Activated naive CD8-positive, alpha-beta T cell treated with anti-CD3 and anti-CD28 coated beads, Interleukin-2, amount 50 U/mL, for 24 hours (primary cell): Measurements from ENCODE around the gene CXCR6.

ENCODE experiments used
- ATAC-seq: fragments of 150-1000 bp; cut with Tn5 transposase; one replicate; pipeline ENCODE4 v1.10.0; 2021
- DNase-seq: peaks from one replicate; pipeline ENCODE4 v3.0.0; 2021
- H3K27ac Mint-ChIP-seq: one replicate; pipeline ENCODE4 v1.8.0; 2021; ENCODE audit warnings: mild to moderate bottlenecking, mixed read lengths
- H3K27me3 Mint-ChIP-seq: one replicate; pipeline ENCODE4 v1.8.0; 2021; ENCODE audit warnings: mixed read lengths
- H3K36me3 Mint-ChIP-seq: one replicate; pipeline ENCODE4 v1.8.0; 2021; ENCODE audit warnings: low read depth, mixed read lengths
- H3K4me1 Mint-ChIP-seq: one replicate; pipeline ENCODE4 v1.8.0; 2021; ENCODE audit warnings: mixed read lengths
- H3K4me3 Mint-ChIP-seq: one replicate; pipeline ENCODE4 v1.8.0; 2021; ENCODE audit warnings: mild to moderate bottlenecking, moderate library complexity, mixed read lengths
- H3K9me3 Mint-ChIP-seq: one replicate; pipeline ENCODE4 v1.8.0; 2021; ENCODE audit warnings: mixed read lengths

CXCR6 gene

DNA sequence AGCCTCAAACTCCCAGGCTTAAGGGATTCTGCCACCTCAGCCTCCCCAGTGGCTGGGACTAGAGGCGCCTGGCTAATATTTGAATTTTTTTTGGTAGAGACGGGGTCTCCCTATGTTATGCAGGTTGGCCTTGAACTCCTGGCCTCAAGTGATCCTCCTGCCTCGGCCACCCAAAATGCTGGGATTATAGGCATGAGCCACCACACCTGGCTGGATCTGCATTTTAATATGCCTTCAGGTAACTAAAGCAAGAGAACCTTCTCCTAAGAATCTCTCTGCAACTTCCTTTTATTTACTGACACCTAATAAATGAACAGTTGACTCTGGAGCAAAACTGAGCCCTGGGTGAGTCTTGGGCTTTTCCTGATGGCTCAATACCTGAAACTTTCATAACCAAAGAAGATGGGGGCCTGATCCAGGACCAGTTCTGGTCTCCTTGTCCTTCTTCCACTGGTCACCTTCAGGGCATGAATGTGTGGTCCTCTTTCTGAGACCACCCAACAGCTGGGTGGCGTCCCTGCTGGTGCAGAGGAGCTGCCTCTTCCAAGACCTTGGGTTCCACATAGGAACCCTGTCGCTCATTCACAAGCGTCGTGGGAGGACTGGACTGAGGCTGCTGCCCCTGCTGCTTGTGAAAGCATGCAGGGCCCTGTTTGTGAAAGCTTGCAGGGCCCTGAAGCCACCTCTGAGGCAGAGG, 28.8 kb upstream of the CXCR6 start:
- Mint-ChIP-seq H3K27me3 (peaks cover 45% of the 10 kb centered on the region), H3K4me3 (no peak overlapping the region), H3K36me3 (peaks cover 13% of the 10 kb centered on the region), H3K27ac (no peak overlapping the region), H3K9me3 (no peaks in the 10 kb centered on the region), H3K4me1 (peaks cover 34% of the 10 kb centered on the region)
- ATAC-seq = no peak
- DNase-seq = no peak

GRCh38 chr3:45915059-45915439, 28.2 kb upstream of the CXCR6 start:
- Mint-ChIP-seq H3K27ac (no peak overlapping the region), H3K9me3 (no peaks in the 10 kb centered on the region), H3K4me3 (peak overlapping the region; percentile 18), H3K36me3 (peaks cover 13% of the 10 kb centered on the region), H3K4me1 (peaks cover 34% of the 10 kb centered on the region), H3K27me3 (peaks cover 40% of the 10 kb centered on the region)
- ATAC-seq (no peak), DNase-seq (no peak)

GRCh38 chr3:45915518-45916231, 27.6 kb upstream of the CXCR6 start:
- H3K36me3 Mint-ChIP-seq = peaks cover 13% of the 10 kb centered on the region
- H3K27me3 Mint-ChIP-seq = peaks cover 36% of the 10 kb centered on the region
- peak; percentile 96 for ATAC-seq
- H3K4me1 Mint-ChIP-seq = peaks cover 34% of the 10 kb centered on the region
- peak overlapping the region; percentile 18 for H3K4me3 Mint-ChIP-seq
- peak; percentile 79 for DNase-seq
- H3K9me3 Mint-ChIP-seq = no peaks in the 10 kb centered on the region
- peak overlapping the region; percentile 69 for H3K27ac Mint-ChIP-seq

DNA sequence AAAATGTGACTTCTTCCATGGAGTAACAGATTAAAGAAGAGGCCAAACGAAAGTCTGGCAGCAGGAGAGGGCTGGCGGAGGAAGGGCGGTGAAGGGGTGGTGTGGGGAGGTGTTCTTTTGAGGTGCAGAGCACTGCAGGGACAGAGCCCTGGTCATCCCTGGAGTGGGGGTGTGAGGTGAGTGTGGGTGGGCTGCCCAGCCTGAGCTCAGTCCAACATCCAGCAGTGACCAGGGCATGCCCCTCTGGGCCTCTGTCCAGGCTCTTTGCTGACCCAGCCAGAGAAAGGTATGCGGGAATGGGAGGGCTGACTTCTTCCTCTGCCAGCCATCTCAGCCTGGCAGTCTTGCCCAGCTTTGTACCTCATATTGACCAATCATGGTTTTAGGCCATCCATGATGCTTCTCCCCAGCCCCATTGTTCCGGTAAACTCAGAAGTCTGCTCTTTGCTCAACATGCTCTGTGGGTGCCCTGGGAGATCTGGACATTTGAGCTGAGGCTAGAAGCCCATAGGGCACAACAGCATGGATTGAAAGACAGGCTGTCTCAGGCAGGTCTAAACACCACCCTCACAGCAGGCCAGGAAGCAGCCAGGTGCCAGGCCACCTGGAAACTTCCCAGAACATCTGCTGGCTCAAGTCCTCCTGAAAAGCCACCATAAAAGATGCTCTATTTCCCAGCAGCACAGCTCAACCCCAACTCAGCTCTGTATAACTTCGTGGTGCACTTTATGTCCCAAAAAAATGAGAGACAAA, 25.9 kb upstream of the CXCR6 start:
- ATAC-seq (no peak), DNase-seq (no peak)
- Mint-ChIP-seq H3K4me1 (peaks cover 42% of the 10 kb centered on the region), H3K36me3 (peaks cover 19% of the 10 kb centered on the region), H3K27ac (no peak overlapping the region), H3K4me3 (no peak overlapping the region), H3K27me3 (peaks cover 31% of the 10 kb centered on the region), H3K9me3 (no peaks in the 10 kb centered on the region)

DNA sequence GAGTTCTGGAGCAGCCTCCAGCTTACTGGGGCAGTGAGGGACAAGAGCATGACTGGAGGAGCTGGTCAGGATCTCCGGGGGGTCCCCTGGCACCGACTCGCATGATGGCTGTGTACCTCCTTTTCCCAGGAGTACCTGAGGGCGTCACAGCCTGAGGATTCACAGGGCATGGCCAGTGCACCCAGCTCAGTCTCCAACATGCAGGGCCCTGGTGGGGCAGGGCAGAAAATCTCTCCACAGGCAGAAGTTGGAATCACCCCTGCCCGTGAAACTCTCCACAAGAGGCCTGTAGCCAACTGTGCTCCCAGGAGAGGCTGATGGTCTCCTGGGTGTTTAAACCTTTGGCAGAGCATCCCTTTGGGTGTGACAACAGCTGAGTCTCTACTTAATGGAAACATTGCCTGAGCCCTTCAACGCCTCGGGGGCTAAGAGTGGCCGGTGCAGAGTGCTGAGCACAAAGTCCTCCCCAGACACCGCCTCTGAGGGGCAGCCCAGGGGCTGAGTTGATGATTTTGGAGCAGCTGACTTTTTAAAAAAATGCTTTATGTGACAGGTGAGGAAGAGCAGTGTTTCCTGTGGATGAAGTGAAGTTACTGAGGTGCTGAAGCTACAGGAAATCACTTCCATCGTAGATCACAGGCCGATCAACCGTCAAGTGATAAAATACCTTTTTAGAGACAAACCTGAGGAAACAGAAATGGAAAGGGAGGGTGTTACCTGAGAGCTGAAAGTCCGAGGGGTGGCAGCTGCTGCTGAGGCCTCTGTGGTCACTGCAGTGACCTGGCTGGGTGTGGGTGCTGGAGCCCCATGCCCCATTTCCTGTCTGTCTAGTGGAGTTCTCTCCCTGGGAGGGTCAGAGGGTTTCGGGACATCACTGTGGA, 21.9 kb upstream of the CXCR6 start:
- ATAC-seq = no peak
- H3K4me3 Mint-ChIP-seq = no peak overlapping the region
- no peak for DNase-seq
- peaks cover 24% of the 10 kb centered on the region for H3K4me1 Mint-ChIP-seq
- H3K9me3 Mint-ChIP-seq = no peaks in the 10 kb centered on the region
- no peak overlapping the region for H3K27ac Mint-ChIP-seq
- peaks cover 14% of the 10 kb centered on the region for H3K27me3 Mint-ChIP-seq
- peaks cover 40% of the 10 kb centered on the region for H3K36me3 Mint-ChIP-seq

DNA sequence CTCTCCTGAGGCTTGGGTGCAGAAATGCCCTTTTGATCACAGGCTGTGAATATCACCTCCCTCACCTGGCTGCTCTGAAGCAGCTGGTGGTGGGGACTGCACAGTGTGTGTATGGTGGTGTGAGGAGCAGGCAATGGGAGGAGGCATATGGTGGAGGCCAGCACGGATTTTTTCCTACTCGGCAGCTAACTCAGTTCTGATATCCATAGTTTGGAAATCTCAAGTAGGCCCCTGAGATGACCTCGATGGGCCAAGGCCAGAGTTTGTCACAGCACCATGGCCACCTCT, 21.3 kb upstream of the CXCR6 start:
- no peak for ATAC-seq
- Mint-ChIP-seq H3K27me3 (peaks cover 14% of the 10 kb centered on the region), H3K4me1 (peaks cover 20% of the 10 kb centered on the region), H3K36me3 (peaks cover 42% of the 10 kb centered on the region), H3K9me3 (no peaks in the 10 kb centered on the region), H3K27ac (no peak overlapping the region), H3K4me3 (no peak overlapping the region)
- DNase-seq = no peak

DNA sequence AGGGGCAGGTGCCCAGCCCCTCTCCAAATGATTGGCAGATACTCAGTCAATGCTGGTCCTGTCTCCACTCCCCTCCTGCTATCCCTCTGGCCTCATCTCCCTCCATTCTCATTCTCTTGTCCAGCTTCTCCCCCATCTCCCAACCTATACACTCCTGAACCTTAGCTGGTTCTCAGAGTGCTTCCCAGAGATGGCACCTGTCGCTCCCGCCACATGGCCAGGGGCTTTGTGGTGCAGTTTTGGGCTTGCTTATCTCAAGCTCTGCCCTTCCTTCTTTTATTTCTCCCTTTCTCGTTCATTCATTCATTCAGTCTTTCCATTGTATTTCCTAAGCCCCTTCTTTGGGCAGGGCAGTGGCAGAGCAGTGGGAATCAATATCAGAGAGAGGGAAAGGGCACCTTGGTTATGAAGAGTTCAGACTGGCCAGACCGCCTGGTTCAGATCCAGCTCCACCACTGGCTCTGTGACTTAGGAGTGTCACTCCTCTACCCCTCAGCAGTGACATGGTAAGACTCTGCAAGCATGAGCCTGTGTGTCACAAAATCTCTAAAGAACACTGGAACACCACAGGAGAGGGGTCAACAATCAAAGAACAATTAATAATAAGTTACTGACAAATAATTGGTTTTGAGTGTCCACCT, 20.2 kb upstream of the CXCR6 start:
- Mint-ChIP-seq H3K4me1 (peaks cover 20% of the 10 kb centered on the region), H3K27me3 (peaks cover 14% of the 10 kb centered on the region), H3K36me3 (peaks cover 49% of the 10 kb centered on the region), H3K27ac (no peak overlapping the region), H3K4me3 (no peak overlapping the region), H3K9me3 (no peaks in the 10 kb centered on the region)
- ATAC-seq (no peak), DNase-seq (no peak)

DNA sequence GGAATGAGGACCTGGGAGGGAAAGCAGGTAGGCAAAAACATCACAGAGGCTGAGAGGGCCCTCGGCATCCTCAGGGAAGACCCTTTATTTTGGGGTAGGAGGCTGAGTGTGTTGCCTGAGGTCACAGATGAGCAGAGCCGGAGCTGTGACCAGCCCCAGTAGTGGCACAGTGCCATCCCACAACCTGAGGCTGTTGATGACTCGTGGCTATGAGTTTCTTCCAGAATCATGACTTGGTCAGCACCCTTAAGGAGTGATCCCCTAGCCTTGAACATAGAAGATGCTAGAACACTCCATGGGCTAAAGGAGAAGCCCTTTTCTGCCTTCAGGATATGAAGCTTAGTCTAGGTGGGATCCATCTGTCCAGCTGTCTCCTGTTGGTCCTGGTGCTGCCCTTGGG, 19.5 kb upstream of the CXCR6 start:
- H3K36me3 Mint-ChIP-seq = peaks cover 44% of the 10 kb centered on the region

DNA sequence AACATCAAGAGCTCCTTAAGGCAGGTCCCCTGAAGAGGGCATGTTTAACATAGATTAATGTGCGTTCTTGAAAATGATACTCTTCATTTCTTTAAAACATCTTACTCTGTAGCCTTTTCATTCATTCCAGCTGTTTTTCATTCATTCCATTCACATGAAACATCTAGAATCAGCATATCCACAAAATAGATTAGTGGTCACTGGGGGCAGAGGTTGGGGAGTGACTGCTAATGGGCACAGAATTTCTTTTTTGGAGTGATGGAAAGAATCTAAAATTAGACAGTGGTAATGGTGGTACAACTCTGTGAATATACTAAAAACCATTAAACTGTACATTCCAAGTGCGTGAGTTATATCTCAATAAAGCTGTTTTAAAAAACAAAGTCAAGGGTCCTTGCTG, 15.4 kb upstream of the CXCR6 start:
- Mint-ChIP-seq H3K4me3 (no peak overlapping the region), H3K36me3 (peaks cover 41% of the 10 kb centered on the region), H3K4me1 (peaks cover 2% of the 10 kb centered on the region), H3K27ac (no peak overlapping the region), H3K27me3 (no peaks in the 10 kb centered on the region), H3K9me3 (no peaks in the 10 kb centered on the region)
- DNase-seq (no peak), ATAC-seq (no peak)

More for the DNA sequence above, 19.5 kb upstream of the CXCR6 start:
- no peak for ATAC-seq
- Mint-ChIP-seq H3K27me3 (peaks cover 13% of the 10 kb centered on the region), H3K4me1 (peaks cover 14% of the 10 kb centered on the region), H3K27ac (no peak overlapping the region), H3K9me3 (no peaks in the 10 kb centered on the region), H3K4me3 (no peak overlapping the region)
- no peak for DNase-seq

DNA sequence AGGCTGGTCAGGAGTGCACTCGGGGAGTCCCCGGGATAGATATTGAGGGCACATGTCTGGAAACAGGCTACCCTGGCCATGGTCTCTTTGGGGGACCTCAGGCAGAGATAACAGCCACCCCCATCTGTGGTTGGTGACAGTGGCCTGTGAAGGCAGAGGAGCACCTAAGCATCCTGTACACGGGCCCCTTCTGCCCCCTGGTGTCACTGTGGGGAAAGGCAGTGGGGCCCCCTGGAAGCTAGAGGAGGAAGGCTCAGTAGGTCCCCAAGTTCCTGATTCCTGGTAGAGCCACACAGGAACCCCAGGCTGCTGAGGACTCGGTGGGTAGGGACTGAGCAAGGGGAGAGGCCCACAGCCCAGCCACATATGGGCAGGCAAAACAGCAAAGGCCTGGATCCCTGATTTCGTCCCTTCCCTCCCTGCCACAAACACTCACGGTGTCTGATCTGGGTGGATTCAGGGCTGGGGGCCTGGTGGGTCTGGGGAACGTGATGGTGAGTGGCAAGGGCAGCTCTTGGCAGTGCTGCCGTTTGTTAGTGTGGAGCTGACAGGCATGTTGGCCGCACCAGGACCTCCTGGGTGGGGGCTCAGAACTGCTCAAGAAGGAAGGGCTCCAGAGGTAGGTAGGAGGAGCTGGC, 14.1 kb upstream of the CXCR6 start:
- H3K9me3 Mint-ChIP-seq = no peaks in the 10 kb centered on the region
- H3K4me3 Mint-ChIP-seq = no peak overlapping the region
- H3K27me3 Mint-ChIP-seq = no peaks in the 10 kb centered on the region
- H3K36me3 Mint-ChIP-seq = peaks cover 44% of the 10 kb centered on the region
- ATAC-seq (peak; percentile 84), DNase-seq (peak; percentile 68)
- no peaks in the 10 kb centered on the region for H3K4me1 Mint-ChIP-seq
- H3K27ac Mint-ChIP-seq = no peak overlapping the region

DNA sequence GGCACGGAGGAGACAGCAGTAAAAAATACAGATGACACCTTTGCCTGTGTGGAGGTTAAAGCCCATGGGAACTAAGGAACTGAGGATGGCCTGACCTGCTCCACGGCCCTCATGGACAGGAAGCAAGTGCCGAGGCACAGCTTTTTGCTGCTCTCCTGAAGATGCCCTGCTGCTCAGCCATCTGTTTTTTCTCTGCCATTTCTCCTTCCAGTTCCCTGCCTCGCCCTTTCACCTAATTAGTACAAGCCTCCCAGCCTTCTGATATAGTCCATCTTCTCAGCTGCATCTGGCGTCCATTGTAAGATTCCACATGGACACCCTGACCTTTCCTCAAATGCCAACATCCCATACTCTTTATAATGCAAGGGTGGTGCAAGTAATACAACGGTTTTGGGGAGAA, 11.8 kb upstream of the CXCR6 start:
- no peak for ATAC-seq
- no peak for DNase-seq
- Mint-ChIP-seq H3K27ac (no peak overlapping the region), H3K9me3 (no peaks in the 10 kb centered on the region), H3K27me3 (no peaks in the 10 kb centered on the region), H3K4me3 (no peak overlapping the region), H3K4me1 (no peaks in the 10 kb centered on the region), H3K36me3 (peaks cover 43% of the 10 kb centered on the region)

DNA sequence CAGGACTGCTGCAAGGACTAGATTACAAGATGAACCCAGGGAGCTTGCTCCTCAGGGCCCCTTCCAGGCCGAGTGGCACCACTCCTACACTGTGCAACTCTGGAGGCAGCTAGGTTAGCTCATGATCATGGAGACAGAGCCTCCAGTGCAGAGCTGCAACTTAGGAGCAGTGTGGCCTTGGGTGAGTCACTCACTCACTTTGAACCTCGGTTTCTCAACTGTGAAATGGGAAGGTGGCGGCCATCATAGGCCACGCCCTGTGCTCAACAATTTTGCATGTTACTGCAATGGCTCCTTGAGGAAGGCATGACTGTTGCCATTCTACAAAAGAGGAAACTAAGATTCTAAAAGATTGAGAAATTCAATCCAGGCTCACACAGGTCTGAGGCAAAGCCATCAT, 11.2 kb upstream of the CXCR6 start:
- Mint-ChIP-seq H3K36me3 (peaks cover 40% of the 10 kb centered on the region), H3K27me3 (no peaks in the 10 kb centered on the region), H3K4me1 (no peaks in the 10 kb centered on the region), H3K27ac (no peak overlapping the region), H3K9me3 (no peaks in the 10 kb centered on the region), H3K4me3 (no peak overlapping the region)
- DNase-seq (no peak), ATAC-seq (no peak)

DNA sequence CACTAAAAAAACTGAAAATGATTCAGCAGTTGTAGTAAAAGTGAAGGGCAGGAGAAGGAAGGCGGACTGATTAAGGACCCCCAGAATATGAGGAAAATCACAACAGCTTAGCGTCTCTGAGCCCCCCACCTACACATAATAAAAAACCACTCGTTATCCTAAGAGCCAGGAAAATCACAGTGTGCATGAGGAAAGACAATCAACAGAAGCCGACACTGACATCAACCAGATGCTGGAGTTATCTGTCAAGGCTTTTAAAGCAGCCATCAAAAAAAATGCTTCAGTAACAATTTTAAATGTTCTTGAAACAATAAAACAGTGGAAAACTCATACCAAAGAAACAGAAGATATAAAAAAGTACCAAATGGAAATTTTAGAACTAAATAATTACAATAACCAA, 9.7 kb upstream of the CXCR6 start:
- peaks cover 36% of the 10 kb centered on the region for H3K36me3 Mint-ChIP-seq
- H3K27me3 Mint-ChIP-seq = no peaks in the 10 kb centered on the region
- no peak overlapping the region for H3K4me3 Mint-ChIP-seq
- no peak for DNase-seq
- H3K4me1 Mint-ChIP-seq = no peaks in the 10 kb centered on the region
- H3K9me3 Mint-ChIP-seq = no peaks in the 10 kb centered on the region
- H3K27ac Mint-ChIP-seq = no peak overlapping the region
- ATAC-seq = no peak

DNA sequence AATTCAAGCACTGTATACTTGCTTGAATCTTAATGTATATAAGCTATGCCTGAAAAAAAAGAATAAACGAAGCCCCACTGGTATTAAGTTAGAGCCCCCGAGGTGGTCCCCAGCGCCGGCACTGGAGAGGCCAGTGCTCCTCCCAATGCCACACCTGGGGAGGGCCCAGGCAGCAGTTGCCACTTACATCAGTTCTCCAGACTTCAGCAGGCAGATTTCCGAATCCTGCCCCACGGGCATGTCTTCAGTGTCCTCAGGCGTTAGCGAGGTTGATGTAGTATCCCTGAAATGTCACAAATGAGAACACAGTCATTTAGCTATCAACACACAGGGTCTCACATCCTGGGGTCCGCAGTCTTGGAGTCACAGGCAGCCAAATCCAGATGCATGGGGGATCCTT, 7.0 kb upstream of the CXCR6 start:
- Mint-ChIP-seq H3K4me3 (no peak overlapping the region), H3K27me3 (peaks cover 4% of the 10 kb centered on the region), H3K36me3 (peaks cover 27% of the 10 kb centered on the region), H3K4me1 (peaks cover 14% of the 10 kb centered on the region), H3K9me3 (no peaks in the 10 kb centered on the region), H3K27ac (no peak overlapping the region)
- no peak for ATAC-seq
- no peak for DNase-seq
